ENCODE measurements around the gene TBC1D5.
A peak's percentile ranks its signal among the peaks of the same experiment; 100 is the strongest.
"Not testable (repeated sequence)": the region's sequence is repeated elsewhere in the genome, so short reads cannot be mapped to it uniquely, and the experiment has no call there.

The TBC1D5 gene

DNA sequence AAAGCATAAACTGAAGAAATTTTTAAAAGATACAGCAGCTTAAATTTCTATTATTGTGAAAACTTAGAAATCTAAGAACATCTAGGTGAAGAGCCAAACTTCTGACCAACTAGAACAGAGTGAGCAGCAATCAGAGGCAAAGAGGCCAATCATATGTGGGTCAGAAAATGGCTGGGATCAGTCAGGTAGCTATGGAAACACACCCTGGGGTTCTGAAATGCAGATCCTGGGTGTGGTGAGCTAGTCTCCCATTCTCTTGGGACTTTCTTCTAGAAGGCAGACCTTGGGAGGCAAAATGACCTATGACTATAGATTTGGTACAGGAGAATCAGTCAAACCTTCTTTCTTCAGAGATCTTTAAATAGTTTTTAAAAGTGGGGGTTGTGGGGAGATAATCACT is 385.8 kb downstream of the TBC1D5 start:
- no peak for DNase-seq (ENCODE audit: low spot score)

DNA sequence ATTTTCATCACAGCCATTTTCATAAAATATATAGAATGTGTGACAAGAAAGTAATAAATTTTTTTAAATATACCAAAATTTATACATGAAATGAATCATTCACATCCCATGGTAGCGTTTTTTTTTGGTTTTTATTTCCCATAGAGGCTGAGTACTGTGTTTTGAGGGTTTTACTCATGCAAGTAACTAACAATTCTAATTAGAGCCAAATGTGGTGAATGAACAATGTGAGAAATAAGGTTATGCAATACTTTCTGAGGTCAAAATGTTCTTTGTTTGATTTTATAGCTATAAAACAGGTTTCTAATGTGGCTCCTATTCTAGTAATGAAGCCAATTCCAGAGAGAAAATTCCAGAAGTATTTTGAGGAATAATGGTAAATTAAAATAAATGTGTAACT is 386.8 kb downstream of the TBC1D5 start:
- peak; percentile 26 for DNase-seq (ENCODE audit: low spot score)

DNA sequence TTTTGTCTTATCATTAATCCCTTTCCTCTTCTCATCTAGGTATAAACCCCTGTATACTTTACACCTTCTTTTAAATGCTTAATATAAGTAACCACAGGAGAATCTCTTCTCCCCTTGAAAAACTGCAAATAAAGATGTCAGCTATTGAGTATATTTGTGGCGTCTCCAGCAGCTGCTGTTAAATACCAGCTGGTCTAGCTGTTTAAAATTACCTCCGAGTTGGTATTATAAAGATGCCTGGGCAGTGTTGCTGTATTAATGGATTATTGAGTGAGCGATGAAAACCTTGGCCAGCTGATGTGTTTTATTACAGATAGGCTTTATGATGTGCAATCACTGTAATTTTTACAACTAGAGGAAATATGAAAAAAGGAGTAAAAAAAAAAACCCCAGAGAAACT is 388.1 kb downstream of the TBC1D5 start:
- no peak for DNase-seq (ENCODE audit: low spot score)

GRCh38 chr3:17352620-17353019 is 389.8 kb downstream of the TBC1D5 start:
- no peak for DNase-seq (ENCODE audit: low spot score)

- not testable (repeated sequence) for DNase-seq (ENCODE audit: low spot score)
These were observed 391.2 kb downstream of the TBC1D5 start for GRCh38 chr3:17351193-17351592.

DNA sequence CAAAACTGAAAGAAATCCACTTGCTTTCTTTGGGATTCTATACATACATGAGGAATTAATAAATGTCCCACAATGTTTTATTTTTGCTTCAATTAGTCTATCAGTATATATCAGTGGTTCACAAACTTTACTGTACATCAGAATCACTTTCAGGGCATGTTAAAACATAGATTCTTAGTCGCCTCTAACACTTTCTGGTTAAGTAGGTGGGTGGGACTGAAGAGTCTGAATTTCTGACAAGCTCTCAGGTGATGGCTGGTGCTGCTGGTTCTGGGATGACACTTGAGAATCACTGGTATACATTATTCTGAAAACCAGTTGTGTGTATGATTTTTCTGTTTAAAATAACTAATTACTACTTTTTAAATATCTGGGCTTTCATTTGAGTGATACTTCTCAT is 393.3 kb downstream of the TBC1D5 start:
- no peak for DNase-seq (ENCODE audit: low spot score)

DNA sequence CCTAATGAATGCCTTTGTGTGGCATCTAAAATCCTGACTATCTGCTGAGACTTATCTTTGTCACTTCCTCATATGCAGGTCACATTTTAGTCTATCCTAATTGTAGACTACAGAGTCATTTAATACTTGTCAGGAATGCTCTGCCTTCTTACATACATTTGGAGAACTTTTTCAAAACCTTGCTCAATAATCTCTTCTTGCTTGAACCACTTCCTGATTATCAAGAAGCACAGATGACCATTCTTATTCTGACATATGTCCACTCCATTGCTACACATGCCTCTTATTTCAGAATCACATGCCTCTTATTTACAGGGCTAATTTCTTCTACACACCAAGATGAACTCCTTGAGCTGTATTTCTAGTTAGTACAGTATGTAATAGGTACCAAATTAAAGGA is 400.3 kb downstream of the TBC1D5 start:
- no peak for DNase-seq (ENCODE audit: low spot score)

DNA sequence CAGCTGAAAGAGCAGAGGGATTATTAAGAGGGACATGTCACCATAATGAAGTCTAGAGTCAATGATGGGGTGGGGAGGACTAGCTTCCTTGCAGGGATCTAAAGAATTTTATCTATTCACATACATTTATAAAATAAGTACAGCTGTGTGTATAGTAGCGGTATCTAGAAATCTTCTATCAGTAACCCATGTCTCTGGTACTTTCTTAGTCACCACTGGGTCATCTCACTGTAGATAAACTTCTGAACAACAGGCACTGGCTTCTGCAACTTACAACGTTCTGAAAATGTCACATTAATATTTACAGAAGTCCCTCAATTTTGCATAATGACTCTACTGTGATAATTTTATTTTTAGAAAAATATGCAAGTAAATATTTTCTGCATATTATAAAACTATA is 401.7 kb downstream of the TBC1D5 start:
- no peak for DNase-seq (ENCODE audit: low spot score)

DNA sequence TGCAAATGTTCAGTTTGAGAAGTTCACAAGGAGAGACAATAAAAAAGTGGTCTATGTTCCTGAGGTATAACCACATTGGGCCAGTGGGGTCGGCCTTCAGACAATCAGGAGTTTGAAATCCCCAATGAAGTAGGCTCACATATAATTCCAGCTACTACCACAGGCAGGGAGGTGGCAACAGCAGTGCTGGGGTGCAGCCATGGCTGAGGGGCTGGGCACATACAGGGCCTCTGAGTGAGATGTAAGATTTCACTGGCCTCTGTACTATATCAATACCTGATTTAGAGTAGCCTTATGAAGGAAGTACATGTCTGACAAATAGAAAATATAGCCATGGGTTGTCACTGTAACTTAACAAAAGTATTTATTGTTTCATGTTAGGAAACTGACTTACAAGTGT is 402.2 kb downstream of the TBC1D5 start:
- no peak for DNase-seq (ENCODE audit: low spot score)

GRCh38 chr3:17339132-17339575 is 403.3 kb downstream of the TBC1D5 start:
- DNase-seq (ENCODE audit: low spot score) = no peak

- DNase-seq (ENCODE audit: low spot score) = no peak
These were observed 406.1 kb downstream of the TBC1D5 start for GRCh38 chr3:17336291-17336690.

- DNase-seq (ENCODE audit: low spot score) = no peak
These were observed 408.5 kb downstream of the TBC1D5 start for GRCh38 chr3:17333893-17334292.

GRCh38 chr3:17333446-17333845 is 409.0 kb downstream of the TBC1D5 start:
- DNase-seq (ENCODE audit: low spot score) = no peak

DNA sequence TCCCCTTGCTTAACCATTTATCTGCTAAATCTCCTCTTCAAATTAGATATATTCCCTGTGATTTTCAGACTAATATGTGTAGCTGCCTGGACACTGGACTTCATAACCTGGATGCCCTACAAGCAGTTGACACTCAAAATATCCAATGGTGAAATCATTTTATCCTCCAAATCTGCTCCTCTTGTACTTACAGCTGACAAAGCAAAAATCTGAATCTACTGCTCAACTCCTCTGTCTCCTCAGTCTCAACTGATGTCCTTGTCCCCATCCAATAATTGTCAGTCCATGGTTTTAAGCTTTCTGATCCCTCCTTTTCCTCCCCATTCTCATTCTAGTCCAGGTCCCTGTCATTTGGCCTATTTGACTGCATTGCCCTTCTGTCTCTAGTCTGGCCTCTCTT is 411.8 kb downstream of the TBC1D5 start:
- DNase-seq (ENCODE audit: low spot score) = no peak

- DNase-seq (ENCODE audit: low spot score) = no peak
These were observed 412.5 kb downstream of the TBC1D5 start for GRCh38 chr3:17329927-17330326.

GRCh38 chr3:17322106-17322793 is 420.2 kb downstream of the TBC1D5 start:
- no peak for DNase-seq (ENCODE audit: low spot score)

DNA sequence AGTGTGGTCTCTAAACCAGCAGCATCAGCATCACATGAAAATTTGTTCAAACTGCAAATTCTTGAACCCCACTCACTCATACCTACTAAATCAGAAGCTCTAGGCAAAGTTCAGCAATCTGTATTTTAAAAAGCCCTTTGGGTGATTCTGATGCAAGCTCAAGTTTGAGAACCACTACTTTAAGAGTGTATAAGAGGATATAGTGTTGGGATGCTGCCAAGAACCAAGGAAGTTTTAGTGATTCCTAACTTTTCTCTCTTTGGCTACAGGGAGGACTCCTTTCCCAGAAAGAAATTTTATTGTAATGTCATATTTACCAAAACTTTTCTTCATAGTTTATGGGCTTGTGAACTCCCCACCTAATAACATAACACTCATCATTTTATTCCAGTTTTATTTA is 422.2 kb downstream of the TBC1D5 start:
- DNase-seq (ENCODE audit: low spot score) = no peak

GRCh38 chr3:17315897-17316296 is 426.5 kb downstream of the TBC1D5 start:
- DNase-seq (ENCODE audit: low spot score) = no peak

- DNase-seq (ENCODE audit: low spot score) = no peak
These were observed 428.3 kb downstream of the TBC1D5 start for GRCh38 chr3:17314171-17314570.

DNA sequence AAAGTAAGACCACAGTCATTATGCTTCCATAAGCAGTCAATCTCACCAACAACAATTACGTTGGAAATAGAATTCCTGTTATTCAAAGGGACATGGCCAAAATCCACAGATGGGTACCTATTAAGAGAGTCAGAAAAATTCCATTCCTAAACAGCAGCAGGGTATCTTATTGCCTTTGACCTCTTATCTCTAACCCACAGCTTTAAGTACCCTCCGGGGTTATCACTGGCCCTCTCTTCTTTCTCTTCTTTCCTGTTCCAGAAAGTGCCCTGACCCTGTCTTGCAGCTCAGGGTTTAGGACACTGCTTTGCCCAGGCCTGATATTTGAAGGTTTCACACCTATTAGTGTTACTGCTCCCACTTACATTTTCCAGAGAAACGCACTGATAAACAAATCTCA is 428.7 kb downstream of the TBC1D5 start:
- DNase-seq (ENCODE audit: low spot score) = no peak

GRCh38 chr3:17310983-17311382 is 431.4 kb downstream of the TBC1D5 start:
- DNase-seq (ENCODE audit: low spot score) = no peak

GRCh38 chr3:17307887-17308286 is 434.5 kb downstream of the TBC1D5 start:
- no peak for DNase-seq (ENCODE audit: low spot score)

DNA sequence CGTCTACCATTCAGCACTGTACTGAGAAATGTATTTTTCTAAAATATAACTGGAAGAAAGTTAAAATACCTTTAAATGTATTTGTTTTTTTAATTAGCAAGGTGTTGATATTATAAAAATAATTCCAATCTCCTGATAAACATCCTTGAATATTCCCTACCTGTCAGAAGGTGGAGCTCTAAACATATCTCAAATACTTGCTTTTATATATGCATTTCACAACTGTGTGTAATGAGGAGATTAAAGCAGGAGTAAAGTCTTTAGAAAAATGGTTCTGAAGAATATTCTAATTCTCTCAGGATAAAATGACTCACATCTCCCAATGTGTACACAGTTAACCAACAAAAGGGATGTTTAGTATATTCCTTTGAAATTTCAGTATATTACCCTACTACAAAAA is 434.9 kb downstream of the TBC1D5 start:
- no peak for DNase-seq (ENCODE audit: low spot score)

GRCh38 chr3:17304969-17305368 is 437.5 kb downstream of the TBC1D5 start:
- DNase-seq (ENCODE audit: low spot score) = no peak

DNA sequence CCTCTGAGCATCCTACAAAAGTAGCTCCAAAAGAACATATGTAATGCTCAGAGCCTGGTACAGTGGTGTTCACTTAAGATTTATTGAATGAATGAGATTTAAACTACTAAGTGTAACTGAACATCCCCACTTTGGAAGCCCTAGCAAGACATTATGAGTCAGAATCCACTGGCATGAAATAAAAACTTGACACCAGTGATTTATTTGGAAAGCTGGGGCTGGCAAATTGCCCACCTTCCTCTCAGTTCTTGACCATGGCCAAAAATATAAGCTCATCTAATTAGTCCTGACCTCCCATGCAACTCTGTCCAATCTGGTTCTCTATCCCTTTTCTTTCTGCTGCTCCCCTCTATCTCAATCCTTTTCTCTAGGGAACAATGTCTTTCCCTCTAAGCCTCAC is 439.7 kb downstream of the TBC1D5 start:
- DNase-seq (ENCODE audit: low spot score) = peak; percentile 13

Measured in AG20443 (cell line).